GM18519 (cell line): ENCODE results near the gene PHC2.

ENCODE experiments used
- ATAC-seq: cut with Tn5 transposase; IDR thresholded peaks from one replicate; pipeline ENCODE4 v1.9.1; 2021; ENCODE audit warnings: mild to moderate bottlenecking, moderate library complexity; ENCODE audit not compliant: unreplicated experiment, low FRiP score

The PHC2 gene

DNA sequence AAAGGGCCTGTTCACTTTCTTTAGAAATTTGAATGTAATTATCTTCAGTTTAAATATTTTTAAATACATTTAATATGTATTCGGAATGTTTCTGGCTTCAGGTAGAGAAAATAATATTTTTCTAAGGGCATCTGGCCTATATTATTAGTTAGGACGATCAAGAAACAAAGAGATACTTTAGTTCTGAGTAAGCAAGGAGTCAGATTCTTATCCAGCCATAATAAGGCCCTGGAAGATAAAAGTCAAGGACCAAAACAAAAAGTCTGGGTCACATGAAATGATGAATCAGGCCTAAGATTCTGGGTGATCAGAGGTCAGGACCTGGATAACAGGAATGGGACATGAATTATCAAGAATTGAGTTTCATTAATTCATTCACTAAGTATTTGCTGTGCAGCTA is 6.3 kb downstream of the PHC2 start:
- no peak for ATAC-seq

DNA sequence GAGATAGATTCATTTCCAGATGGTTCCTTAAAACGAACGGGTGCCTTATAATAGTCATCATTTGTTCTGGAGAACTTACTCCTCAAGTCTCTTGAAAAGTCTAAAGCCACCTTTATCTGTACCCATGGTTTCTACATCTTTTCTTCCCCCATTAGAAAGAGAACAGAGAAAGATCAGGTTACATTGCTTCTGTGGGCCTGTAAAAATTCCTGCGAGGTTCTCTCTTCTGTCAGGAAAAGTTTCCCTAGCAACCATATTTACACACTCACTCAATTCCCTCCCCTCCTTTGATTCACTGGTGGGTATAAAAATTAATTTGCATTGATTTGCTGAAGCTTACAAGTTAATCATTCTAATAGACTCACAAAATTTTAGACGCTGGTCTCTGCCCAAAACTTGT is 6.7 kb downstream of the PHC2 start:
- ATAC-seq: no peak

DNA sequence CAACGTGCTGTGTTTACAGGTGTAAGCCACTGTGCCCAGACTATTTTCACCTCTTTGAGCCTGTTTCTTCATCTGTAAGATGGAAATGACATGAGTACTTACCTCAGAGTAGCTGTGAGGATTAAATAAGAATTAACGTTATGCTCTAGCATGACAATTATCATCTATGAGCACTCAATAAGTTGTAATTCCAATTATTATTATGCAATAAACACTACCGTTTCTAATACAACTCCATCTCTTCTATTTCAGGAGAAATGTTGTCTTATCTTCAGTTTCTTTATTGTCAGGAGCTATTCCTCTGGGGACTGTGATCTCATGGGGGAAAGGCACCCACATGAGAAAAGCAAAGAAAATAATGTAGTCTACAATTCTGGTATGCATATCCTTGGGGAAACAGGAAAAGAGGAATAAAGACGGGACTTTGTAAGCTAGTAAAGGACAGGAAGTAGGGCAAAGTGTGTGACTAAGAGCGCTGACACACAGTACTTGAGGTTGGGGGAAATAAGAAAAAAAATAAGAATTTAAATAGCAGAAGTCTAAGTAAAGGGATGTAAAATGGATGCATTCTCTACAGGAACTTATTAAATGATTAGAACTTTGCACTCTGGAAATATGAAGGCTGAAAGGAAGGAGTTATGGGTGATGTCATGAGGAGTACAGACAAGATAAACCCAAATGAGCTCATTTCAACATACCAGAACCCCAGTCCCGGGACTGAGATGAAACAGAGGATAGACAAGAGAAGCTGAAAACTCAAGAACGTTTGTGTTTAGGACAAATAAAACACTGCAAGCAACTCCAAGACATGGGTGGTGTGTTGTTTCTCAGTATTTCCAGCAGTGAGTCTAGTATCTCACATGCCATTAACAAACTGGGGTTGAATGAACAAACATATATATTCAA is 9.8 kb downstream of the PHC2 start:
- ATAC-seq: no peak

DNA sequence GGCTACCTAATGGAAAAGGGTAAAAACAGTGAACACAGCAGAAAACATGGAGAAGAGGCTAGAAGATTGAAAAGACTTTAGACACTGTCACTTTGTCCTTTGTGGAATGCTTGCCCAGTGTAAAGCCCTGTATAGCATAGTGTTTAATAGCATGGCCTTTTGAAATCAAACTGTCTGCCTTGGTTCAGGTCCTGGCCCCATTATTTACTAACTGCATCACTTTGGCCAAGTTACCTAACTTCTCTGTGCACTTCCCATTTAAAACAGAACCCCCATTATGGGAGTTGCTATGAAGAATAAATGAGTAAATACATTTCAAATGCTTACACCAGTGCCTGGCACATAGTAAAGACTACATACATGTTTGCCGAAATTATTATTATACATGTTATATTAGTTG is 12.1 kb downstream of the PHC2 start:
- no peak for ATAC-seq

DNA sequence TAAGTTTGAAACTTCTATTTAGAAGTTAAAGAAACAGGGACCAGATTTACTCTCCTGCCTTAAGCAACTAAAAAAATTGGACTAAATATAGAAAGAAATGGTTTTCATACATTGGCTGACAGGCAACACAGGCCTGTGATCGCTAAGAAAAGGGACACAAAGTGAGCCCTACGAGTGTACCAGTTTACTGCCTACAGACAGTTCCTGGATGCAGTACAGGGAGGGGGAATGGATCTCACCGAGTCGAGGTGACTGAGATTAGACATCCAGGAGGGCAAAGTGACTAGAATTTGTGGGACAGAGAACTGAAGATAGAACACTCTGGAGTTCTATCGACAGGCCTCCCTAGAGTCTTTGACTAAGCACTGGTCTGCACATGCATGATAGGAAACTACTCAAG is 16.0 kb downstream of the PHC2 start:
- ATAC-seq: no peak

DNA sequence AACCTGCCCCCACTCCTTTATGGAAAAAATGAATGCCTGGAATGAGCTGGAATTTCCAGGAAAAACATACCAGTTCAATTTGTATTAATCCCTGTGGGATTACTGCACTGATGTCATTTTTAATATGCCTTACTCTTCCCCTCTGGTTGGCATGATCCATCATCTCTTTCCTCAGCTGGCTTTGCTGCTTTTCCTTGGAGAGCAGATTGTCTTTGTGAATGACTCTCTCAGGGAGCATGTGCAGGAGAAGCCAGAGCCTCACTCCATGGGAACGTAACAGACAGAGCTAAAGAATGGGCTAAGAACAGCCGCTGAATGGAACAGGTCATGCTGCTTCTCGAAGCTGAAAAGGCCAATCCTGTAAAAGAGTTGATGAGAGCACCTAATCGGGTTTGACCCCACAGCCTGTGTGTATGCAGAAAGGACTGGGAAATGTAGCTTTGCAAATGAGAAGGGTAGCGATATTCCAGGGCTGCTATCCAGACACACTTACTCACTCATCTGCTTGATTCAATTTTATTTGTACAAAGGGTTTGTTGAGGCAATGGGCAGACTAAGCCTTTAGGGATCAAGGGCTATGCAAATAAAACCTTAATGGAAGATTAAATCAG is 20.7 kb downstream of the PHC2 start:
- no peak for ATAC-seq

DNA sequence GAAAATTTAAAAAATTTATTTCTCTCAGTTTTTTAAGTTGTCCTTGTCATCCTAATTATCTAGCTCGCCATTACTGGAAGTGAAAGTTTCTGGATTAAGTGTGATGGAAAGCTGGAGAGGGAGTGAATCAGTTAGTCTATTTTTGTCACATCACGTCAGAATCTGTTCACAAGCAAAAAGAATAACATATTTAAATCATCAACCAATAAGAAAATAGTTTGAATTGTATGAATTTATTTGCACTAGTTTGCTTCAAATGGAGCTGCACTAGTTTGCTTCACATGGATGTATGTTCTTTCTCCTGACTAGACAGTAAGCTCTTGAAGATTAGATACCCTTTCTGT is 22.8 kb downstream of the PHC2 start:
- ATAC-seq: no peak

DNA sequence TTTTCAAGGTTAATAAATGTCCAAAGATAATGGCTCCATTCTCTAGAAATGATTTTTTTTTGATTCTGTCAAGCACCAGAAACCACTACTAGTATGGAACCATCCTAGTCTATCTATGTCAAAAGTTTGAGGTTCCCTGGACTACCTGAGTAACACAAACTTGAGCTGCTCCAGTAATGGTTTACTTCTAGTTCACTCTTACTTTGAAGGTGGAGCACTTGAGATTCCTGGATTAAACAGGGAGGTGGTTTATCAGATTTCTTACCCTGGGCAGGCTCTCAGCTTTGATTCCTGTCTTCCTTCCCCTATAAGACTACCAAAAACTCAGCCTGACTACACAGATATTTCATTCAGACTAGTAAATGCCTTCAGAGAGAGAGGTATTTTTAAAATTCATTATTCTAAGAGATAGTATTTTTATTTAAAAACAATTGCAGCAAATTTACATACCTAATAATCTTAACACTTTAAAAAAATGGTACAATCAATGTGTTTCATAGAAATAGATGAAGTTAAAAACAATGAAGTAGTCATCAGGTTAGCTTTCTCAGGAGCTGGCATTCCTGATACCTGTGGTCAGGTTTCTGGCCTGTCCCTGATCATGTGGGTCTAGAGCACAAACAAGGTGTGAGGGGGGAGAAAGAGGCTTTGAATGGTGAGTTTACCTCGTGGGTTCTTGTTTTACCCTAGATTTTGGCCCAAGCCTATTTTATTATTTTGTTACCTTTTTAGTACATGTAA is 23.4 kb downstream of the PHC2 start:
- ATAC-seq: no peak

DNA sequence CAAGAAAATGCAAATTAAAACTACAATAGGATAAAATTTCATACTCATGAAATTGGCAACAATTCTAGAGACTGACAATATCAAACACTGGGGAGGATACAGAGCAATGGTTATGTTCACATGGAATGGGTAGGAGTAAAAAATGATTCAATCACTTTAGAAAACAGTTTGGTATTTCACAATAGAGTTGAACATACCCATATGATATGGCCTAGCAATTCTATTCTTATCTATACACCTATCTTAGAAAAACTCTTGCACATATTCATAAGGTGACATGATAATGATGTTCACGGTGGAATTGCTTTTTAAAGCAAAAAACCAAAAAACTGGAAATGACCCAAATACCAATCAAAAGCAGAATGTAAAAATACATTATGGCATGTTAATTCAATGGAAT is 28.7 kb downstream of the PHC2 start:
- no peak for ATAC-seq

DNA sequence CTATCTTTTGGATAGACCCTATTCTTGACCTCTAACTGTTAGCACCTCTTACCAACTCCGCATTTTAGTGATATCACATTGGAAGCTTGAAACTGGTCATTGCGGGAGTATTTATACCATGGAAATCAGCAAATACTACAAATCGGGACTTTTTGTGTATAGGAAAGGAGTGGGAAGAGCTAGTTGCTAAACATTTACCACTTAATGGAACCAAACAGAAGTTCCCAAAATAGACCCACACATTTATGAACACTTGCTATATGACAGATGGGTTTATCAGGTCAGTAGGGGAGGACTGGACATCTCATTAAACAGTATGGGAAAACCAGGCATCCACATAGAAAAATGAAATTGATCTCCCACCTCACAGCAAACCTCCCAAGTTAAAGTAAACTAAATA is 29.4 kb downstream of the PHC2 start:
- ATAC-seq: no peak

DNA sequence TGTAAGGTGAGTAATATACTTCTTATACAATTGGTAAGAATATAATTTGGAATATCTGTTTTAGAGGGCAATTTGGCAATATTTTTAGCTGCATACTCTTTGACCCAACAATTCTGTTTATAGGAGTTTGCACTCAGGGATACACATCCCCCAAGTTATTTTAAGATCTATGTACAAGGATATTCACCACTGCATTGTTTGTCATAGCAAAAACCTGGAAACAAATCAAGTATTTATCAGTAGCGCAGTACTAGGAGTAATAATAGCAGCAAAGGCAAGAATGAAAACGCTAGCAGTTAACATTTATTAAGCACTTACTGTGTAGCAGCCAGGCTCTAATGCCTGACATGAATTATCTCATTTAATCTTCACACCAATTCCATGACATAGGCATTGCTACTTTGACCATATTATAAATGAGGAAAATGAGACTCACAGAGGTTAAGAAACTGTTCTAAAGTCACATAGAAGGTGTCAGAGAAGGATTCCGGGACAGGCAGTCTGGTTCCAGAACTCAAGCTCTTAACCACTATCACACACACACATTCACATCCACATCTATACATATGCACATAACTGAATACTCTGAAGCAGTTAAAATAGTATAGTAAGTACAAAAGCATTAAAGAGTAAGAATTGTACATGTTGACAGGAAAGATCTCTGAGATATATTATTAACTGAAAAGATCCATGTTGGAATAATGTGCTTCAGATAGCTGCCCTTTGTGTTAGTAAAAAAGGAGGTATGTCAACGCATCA is 30.6 kb downstream of the PHC2 start:
- no peak for ATAC-seq

DNA sequence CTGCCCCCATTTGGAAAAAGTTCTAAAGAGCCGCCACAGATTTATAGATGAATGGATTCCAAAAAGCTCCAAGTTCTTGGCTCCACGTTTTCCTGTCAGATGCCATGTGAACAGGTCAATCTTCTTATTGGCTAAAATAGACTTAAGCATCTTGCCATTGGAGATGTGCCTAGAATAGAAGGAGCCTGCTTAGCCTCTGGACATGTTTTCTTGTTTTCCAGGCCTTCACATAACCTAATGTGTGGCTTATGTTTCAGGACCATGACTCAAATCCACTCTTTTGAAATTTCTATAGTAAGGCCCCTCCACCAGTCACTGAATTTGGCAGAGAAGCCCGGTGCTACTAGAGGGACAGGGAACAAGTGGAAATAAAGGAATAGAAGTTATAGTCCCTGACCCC is 31.5 kb downstream of the PHC2 start:
- ATAC-seq: no peak

DNA sequence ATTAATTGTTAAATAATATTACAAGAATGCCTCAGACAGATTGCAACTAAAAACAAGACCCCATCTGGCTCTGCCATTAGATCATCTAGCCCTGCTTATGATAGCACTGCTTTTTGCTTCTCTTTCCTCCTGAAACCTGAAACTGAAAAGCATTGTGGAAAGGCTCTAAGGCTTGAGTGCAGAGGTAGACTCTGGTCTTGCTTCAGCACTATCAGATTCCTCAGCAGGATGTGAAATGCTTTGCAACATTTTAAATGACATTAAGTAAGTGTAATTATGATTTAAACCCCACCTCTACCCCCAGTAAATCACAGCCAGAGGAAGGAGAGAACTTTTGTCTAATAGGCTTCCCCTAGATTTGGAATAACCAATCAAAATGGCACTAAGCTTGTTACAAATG is 32.9 kb downstream of the PHC2 start:
- no peak for ATAC-seq

DNA sequence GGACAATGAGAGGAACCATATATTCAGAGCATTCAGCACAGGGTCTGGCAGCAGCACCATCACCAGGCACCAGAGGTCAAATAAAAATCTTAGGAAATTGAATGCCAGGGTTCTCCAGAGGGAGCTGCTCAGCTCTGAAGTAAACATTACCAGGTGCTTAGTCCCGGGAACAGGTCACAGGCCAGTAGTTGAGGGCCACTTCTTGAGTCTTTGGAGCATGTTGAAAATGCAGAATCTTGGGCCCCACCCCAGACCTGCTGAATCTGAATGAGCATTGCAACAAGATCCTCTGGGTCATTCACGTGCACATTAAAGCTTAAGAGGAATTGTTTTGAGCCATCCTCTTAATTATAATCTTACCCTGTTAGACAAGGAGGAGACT is 33.8 kb downstream of the PHC2 start:
- ATAC-seq: no peak

DNA sequence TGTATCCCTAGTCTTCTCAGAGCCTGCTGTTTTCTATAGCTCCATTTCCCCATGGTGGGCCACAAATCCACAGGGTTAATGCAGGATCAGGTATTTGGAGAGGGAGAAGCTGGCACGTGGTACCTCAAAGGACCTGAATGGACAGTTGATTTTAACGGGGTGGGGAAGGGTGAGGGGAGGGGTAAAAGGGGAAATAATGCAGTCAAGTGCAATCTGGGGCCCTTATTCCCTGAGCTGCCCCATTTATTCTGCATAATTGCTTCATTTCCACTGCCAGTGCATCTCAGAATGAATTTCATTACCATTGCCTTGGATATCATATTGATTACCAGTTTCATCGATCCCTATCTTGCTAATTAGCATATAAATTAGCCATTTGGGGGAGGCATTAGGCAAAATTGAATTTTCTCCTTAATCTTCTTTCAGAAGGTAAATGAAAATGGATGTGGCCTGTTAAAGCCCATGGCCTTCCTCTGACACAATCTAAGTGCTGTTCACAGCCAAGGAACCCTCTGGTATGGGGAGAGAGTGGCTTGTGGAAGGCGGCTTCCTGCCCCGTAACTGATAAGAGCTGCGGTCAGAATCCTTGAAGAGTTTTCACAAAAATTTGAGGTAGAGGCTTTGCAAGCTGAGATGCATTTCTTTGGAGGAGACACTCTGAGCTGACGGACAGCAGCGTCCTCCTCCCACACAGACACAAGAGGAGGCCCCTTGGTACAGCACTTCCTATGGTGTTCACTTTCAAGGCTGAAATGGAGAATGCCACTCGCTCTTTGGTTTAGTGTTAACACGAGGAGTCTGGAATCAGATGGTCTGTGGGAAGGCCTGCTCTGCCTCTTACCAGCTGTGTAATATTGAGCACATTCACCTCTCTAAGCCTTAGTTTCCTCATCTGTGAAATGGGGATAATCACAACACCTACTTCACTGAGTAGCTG is 34.4 kb downstream of the PHC2 start:
- ATAC-seq: no peak

DNA sequence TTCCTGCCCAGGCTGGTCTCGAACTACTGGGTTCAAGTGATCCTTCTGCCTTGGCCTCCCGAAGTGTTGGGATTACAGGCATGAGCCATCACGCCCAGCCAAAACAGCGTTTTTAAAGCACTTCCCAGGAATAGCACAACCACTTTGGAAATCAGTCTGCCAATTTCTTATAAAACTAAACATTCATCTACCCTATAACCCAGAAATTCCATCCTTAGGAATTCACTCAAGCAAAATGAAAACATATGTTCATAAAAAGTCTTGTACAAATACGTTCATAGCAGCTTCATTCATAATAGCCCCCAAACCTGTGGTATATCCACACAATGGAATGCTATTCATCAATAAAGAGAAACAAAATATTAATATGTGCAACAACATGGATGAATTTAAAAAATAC is 36.1 kb downstream of the PHC2 start:
- ATAC-seq: no peak

DNA sequence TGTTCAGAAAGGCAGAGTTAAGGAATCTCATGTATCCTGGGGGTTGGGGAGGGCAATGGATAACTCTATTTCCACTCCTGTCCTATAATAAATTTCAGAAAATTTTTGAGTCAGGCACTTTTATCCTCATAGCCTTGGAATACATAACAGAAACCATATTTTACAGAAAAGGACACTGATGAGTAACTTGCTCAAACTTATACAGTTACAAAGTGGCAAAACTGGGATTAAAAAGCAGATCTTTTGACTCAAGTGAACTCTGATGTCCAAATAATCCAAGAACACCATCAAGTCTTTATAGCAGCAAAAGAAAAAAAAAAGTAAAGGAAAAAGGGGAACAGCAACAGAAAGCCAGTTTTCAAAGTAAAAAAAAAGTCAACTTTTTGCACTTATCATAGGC is 36.9 kb downstream of the PHC2 start:
- no peak for ATAC-seq

DNA sequence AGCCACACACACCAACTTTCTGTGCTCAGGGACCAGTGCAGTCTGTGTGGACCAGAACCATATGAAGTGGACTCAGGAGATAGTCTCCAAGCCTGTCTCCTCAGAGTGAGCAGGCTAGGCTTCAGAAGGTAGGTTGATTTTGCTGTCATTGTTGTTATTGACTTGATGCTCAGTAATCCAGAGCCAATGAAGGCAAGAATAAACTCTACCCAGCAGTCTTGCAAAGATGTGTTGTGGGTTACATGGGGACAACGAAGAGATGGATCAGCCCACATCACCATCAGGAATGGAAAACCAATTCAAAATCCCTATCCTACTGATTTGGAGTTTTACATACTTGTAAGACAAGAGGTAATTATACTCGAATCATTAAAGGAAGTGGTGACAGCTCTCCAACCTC is 37.4 kb downstream of the PHC2 start:
- ATAC-seq: no peak

DNA sequence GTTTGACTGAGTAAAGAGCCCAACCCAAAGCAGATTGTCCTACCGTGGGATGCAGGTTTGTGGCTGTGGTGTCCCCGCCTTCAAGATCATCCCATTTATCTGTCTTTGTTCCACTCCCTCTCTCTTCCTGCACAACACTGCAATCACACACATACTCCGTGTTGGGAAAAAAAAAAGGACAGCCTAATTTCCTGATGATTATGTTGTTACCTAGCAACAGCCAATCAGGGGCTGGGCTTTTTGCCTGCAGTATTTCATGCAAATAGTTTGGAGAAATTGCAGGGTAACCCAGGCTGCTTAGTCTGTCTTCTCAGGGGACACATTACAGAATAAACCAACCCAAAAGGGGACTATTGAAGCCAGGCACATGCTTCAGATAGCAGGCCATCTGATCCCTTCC is 38.3 kb downstream of the PHC2 start:
- ATAC-seq: no peak

DNA sequence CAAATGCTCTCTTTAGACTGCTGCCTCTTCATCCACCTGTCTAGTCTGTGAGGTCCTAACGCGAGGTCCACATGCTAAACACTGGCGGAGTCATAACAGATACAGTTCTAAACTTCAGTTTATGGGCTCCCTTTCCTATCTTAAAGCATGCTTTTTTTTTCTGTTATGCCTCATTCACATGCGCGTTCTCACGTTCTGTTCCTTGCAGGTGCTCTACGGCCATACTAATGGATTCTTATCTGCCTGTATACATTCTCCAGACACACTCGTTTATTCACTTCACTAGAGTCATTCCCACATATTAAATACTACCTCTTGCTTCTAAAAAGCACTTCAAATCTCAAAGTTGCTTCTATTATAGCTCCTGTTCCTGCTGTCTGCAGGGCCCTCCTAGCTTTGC is 38.7 kb downstream of the PHC2 start:
- no peak for ATAC-seq
